ENCODE data around the gene GATAD2B.

- TF ChIP-seq POLR2A (IDR thresholded peaks at IDR 0.05) (no peak), CTCF (IDR thresholded peaks at IDR 0.05) (no peak), EP300 (IDR thresholded peaks at IDR 0.05) (no peak)
These were observed 6.1 kb upstream of the GATAD2B start for GRCh38 chr1:153928791-153929341.
